HG03442 (cell line): ENCODE results near the gene TRPM6.
"Not testable (repeated sequence)": the region's sequence is repeated elsewhere in the genome, so short reads cannot be mapped to it uniquely, and the experiment has no call there.

Source experiments
- ATAC-seq: cut with Tn5 transposase; IDR thresholded peaks from one replicate; pipeline ENCODE4 v1.9.1; 2021; ENCODE audit warnings: mild to moderate bottlenecking, moderate library complexity; ENCODE audit not compliant: unreplicated experiment

The TRPM6 gene

GRCh38 chr9:74858751-74859414, 28.8 kb downstream of the TRPM6 start:
- ATAC-seq: no peak

GRCh38 chr9:74856989-74857388, 30.7 kb downstream of the TRPM6 start:
- ATAC-seq: no peak

GRCh38 chr9:74855072-74855471, 32.6 kb downstream of the TRPM6 start:
- no peak for ATAC-seq

GRCh38 chr9:74853024-74853423, 34.7 kb downstream of the TRPM6 start:
- ATAC-seq: not testable (repeated sequence)

GRCh38 chr9:74848153-74848525, 39.6 kb downstream of the TRPM6 start:
- ATAC-seq: no peak

GRCh38 chr9:74847478-74848152, 40.1 kb downstream of the TRPM6 start:
- no peak for ATAC-seq

- no peak for ATAC-seq
These were observed 41.0 kb downstream of the TRPM6 start for GRCh38 chr9:74846766-74847165.

- no peak for ATAC-seq
These were observed 49.4 kb downstream of the TRPM6 start for GRCh38 chr9:74838351-74838750.

- ATAC-seq: no peak
These were observed 63.1 kb downstream of the TRPM6 start for GRCh38 chr9:74824654-74825053.

- no peak for ATAC-seq
These were observed 66.1 kb downstream of the TRPM6 start for GRCh38 chr9:74821636-74822035.

- no peak for ATAC-seq
These were observed 69.9 kb downstream of the TRPM6 start for GRCh38 chr9:74817816-74818215.

GRCh38 chr9:74817281-74817810, 70.4 kb downstream of the TRPM6 start:
- ATAC-seq: no peak

- ATAC-seq: no peak
These were observed 77.5 kb downstream of the TRPM6 start for GRCh38 chr9:74810200-74810599.

- no peak for ATAC-seq
These were observed 83.7 kb downstream of the TRPM6 start for GRCh38 chr9:74804018-74804385.

GRCh38 chr9:74803376-74804017, 84.2 kb downstream of the TRPM6 start:
- no peak for ATAC-seq

- no peak for ATAC-seq
These were observed 87.5 kb downstream of the TRPM6 start for GRCh38 chr9:74800226-74800625.

- ATAC-seq: no peak
These were observed 91.9 kb downstream of the TRPM6 start for GRCh38 chr9:74795803-74796202.

- no peak for ATAC-seq
These were observed 92.6 kb downstream of the TRPM6 start for GRCh38 chr9:74795081-74795480.

GRCh38 chr9:74784506-74784905, 103.2 kb downstream of the TRPM6 start:
- no peak for ATAC-seq

GRCh38 chr9:74783408-74783807, 104.3 kb downstream of the TRPM6 start:
- ATAC-seq: no peak

GRCh38 chr9:74777136-74777879, 110.4 kb downstream of the TRPM6 start:
- peak; percentile 37 for ATAC-seq
